Fibroblast of villous mesenchyme (primary cell): ENCODE results near the gene EML3. TPM values are rescaled to one million over a fixed set of nuclear protein-coding genes. Genes with fewer than 3 reads are reported as not detected.

Experiments
- DNase-seq: peaks from one replicate; pipeline ENCODE4 v3.0.0-alpha.2; 2010; ENCODE audit warnings: low read depth
- H3K4me3 ChIP-seq: 2 replicates; pipeline ENCODE4 v1.5.1; 2011; ENCODE audit warnings: low read depth, mild to moderate bottlenecking, low read length
- total RNA-seq: library from RNA; depleted of rRNA; stranded (reverse); fragments of >200 nt; gene quantifications from 2 replicates; pipeline ENCODE4 v1.2.3, GENCODE V29; 2012
- TF ChIP-seq, protein P1 (sequence below): IDR thresholded peaks from 2 replicates; pipeline ENCODE4 v1.5.1; 2012; ENCODE audit warnings: low read depth, mild to moderate bottlenecking, low read length; ENCODE audit not compliant: insufficient read depth

EML3 gene
- total RNA-seq, 1 donor, result 15.5 TPM

DNA sequence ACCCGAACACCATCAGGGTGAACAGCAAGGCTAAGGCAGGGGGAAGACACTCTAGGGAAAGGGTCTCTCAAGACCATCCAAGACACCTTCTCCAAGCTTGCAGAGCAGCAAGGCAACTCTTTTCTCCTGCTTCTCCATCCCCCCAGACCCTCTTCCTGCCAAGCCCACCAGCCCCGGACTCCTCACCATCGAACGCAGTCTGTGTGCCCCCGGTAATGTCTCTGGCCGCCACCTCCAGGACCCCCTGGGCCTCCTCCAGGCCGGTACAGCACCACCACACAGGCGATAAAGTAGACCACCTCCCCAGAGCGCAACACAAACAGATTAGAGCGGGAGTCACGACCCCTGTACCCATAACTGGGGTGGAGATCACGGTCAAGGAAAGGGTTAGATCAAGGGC is 3.8 kb downstream of the EML3 start:
- H3K4me3 ChIP-seq, result no peak overlapping the region
- TF ChIP-seq, protein P1, sequence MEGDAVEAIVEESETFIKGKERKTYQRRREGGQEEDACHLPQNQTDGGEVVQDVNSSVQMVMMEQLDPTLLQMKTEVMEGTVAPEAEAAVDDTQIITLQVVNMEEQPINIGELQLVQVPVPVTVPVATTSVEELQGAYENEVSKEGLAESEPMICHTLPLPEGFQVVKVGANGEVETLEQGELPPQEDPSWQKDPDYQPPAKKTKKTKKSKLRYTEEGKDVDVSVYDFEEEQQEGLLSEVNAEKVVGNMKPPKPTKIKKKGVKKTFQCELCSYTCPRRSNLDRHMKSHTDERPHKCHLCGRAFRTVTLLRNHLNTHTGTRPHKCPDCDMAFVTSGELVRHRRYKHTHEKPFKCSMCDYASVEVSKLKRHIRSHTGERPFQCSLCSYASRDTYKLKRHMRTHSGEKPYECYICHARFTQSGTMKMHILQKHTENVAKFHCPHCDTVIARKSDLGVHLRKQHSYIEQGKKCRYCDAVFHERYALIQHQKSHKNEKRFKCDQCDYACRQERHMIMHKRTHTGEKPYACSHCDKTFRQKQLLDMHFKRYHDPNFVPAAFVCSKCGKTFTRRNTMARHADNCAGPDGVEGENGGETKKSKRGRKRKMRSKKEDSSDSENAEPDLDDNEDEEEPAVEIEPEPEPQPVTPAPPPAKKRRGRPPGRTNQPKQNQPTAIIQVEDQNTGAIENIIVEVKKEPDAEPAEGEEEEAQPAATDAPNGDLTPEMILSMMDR, result no peak
- DNase-seq, result no peak

DNA sequence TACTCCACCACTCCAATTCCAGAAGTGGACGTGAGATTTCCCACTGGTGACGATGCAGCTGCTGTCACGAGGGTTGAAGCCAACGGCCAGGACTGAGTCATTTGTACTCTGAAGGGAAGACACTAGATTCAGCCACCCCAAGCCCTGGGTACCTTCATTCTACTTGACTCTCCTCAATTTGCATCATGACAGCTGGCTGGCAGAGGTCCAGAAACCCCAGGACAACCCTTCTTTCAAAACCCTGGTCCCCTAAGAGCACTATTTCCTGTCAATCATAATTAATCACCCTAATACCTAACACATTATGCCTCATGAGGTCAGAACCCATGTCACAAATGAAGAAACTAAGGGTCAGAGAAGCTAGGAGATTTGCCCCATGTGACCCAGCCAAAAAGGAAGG is 4.9 kb downstream of the EML3 start:
- DNase-seq, result no peak
- H3K4me3 ChIP-seq, result no peak overlapping the region
- TF ChIP-seq, protein P1, result no peak

DNA sequence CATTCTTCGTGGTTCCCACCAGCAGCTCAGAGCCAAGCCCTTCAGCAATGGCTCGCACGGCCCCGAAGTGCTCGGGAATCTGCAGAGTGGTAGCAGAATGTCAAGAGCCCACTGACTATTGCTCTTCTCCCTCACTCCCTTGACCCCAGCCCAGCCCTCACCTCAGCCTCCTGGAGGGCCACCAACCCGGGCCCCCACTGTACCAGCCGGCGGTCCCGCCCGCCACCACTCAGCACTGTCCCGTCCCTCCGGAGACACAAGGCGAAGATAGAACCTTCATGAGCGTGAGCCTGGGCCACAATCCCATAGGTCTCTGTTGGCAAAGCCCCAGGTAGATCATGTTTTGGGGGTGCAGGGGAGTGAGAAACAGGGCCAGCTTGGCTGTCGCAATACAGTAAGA is 6.7 kb downstream of the EML3 start:
- TF ChIP-seq, protein P1, result no peak
- no peak overlapping the region for H3K4me3 ChIP-seq
- no peak for DNase-seq

DNA sequence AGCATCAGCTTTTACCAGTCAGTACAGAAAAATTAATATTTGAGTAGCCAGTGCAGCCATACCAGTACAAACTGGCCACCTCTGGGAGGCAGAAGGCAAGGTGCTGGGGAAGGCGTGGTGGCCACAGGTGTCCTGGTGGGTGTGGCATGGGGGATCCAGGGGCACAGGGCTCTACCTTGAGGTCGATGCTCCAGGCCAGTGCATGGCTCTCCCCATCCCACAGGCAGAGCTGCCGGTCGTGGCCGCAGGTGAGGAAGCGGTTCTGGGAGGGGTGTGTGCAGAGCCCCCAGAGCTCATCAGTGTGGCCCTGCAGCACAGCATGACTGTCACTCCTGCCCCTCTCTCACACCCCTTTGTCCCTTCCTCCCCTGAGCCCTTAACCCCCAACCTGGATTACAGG is 7.1 kb downstream of the EML3 start:
- DNase-seq, result no peak
- TF ChIP-seq, protein P1, result no peak

DNA sequence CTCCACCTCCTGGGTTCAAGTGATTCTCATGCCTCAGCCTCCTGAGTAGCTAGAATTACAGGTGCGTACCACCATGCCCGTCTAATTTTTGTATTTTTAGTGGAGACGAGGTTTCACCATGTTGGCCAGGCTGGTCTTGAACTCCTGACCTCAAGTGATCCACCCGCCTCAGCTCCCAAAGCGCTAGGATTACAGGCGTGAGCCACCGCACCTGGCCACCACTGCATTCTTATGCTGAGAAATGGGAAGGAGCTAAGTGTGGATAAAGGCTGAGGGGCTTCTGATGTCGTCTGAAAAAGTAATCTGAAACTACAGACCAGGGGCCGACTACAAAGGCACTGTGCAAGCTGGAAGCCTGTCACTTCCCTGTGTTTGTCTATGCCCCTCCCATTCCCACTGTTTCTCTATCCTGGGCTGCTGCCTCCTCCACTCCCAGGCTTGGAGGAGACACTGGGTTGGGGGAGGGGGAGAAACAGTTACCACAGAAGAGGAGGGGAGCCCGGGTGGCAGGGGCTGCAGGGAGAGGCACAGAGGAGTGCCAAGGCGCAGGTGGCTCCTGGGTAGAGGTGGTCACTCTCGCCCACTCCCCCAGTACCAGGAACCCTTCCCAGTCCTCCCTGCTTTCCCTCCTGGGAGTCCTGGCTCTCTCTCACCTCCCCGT is 8.0 kb downstream of the EML3 start:
- no peak for DNase-seq
- TF ChIP-seq, protein P1, result no peak
- no peak overlapping the region for H3K4me3 ChIP-seq

More for the DNA sequence above, 7.1 kb downstream of the EML3 start:
- no peak overlapping the region for H3K4me3 ChIP-seq

DNA sequence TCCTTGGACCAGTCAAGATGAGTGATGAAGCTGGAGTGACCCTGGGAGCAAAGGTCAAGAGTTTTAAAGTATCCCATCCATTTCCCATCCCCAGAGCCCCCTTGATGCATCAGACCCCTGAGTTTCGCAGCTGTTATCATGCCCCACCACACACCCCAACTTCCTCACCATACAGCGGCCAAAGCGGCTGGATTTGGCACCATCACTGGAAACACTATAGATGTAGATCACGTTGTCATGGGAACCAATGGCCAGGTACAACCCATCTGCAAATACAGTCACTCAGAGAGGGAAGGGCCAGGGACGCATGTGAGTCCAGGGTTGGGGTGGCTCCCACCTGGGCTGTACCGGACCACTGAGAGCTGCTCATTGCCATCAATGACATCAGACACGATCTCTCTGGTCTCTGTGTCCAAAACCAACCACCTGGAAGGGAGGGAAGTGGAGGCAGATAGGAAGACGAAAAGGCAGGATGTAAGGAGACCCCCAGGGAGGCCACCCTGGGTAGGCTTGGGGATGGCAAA is 8.7 kb downstream of the EML3 start:
- TF ChIP-seq, protein P1, result no peak
- DNase-seq, result no peak
- no peak overlapping the region for H3K4me3 ChIP-seq

DNA sequence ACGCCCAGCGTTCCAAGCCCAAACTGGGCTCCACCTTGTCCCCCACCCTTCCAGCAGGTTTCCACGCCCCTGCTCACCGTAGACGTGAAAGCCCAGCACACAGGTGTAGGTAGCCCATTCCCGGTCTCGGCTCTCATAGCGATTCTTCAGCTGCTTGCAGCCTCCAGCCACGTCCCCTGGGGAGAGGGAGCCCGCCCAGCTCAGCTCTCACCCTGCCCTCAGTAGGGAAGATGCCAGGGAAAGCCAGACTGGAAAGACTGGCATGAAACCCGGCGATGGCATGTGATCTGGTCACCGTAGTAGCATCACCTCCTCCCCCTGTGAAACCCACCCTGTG is 9.5 kb downstream of the EML3 start:
- TF ChIP-seq, protein P1, result no peak
- no peak for DNase-seq
- peak overlapping the region; percentile 92 for H3K4me3 ChIP-seq
